IPS-18a (cell line): ENCODE data around the gene RINL.
"Not testable (repeated sequence)": the region's sequence is repeated elsewhere in the genome, so short reads cannot be mapped to it uniquely, and the experiment has no call there.

ENCODE experiments used
- H3K27ac ChIP-seq: one replicate; pipeline ENCODE4 v1.5.1; 2013; ENCODE audit warnings: low read length
- H3K27me3 ChIP-seq: one replicate; pipeline ENCODE4 v1.6.1; 2013; ENCODE audit warnings: mild to moderate bottlenecking, low read length; ENCODE audit not compliant: control insufficient read depth, insufficient read depth
- H3K36me3 ChIP-seq: one replicate; pipeline ENCODE4 v1.6.1; 2013; ENCODE audit warnings: low read depth, low read length; ENCODE audit not compliant: control insufficient read depth
- H3K4me1 ChIP-seq: one replicate; pipeline ENCODE4 v1.6.1; 2013; ENCODE audit warnings: low read depth, low read length; ENCODE audit not compliant: control insufficient read depth
- H3K4me3 ChIP-seq: one replicate; pipeline ENCODE4 v1.5.1; 2013; ENCODE audit warnings: low read length
- H3K9ac ChIP-seq: one replicate; pipeline ENCODE4 v1.6.1; 2013; ENCODE audit warnings: mild to moderate bottlenecking, low read length, moderate library complexity
- H3K9me3 ChIP-seq: one replicate; pipeline ENCODE4 v1.6.1; 2013; ENCODE audit warnings: low read depth, low read length; ENCODE audit not compliant: control insufficient read depth

The RINL gene

DNA sequence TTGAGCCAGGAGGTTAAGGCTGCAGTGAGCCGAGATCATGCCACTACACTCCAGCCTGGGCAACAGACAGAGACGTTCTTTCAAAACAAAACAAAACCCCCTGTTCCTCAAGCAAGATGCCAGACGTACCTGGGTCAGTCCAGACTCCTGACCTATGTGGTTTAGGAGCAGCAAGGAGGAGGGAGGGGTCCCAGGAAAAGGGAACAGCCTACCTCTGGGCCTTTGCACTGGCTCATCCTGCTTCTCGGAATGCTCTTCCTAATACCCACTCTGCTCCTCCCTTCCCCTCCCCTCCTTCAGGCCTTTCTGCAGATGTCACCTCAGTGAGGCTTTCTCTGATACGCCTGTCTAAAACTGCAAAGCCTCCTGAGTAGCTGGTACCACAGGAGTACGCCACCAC is 9.5 kb downstream of the RINL start:
- peaks cover 12% of the 10 kb centered on the region for H3K27me3 ChIP-seq
- no peak overlapping the region for H3K4me3 ChIP-seq
- no peaks in the 10 kb centered on the region for H3K36me3 ChIP-seq
- H3K9ac ChIP-seq: no peak overlapping the region
- H3K4me1 ChIP-seq: peaks cover 7% of the 10 kb centered on the region
- no peak overlapping the region for H3K27ac ChIP-seq
- no peaks in the 10 kb centered on the region for H3K9me3 ChIP-seq

DNA sequence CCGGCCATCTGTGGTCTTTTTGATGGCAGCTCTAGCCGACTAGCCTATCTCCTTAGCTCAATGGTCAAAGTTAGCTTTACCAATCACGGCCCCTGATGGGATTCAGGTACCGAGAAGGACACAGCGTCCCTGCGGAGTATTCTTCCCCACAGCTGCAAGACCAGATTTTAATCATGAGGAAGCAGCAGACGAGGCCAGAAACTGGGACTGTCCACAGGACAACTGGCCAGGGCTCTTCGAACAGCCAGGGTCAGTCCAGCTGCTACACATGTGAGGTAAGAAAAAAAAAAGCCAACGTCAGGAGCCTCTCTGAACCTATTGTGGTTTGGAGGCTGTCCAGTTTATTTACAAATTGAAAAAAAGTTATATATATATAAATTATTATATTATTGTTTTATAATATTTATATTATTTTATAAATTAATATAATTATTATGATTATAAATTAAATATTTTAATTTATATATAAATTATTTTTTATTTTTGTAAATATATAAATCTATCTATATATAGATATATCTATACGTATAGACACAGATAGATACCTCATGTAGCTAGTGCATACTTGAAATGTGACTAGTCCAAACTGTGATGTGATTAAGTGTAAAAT is 10.8 kb downstream of the RINL start:
- no peak overlapping the region for H3K9ac ChIP-seq
- H3K4me3 ChIP-seq: no peak overlapping the region
- no peaks in the 10 kb centered on the region for H3K9me3 ChIP-seq
- peaks cover 12% of the 10 kb centered on the region for H3K27me3 ChIP-seq
- no peak overlapping the region for H3K27ac ChIP-seq
- H3K36me3 ChIP-seq: no peaks in the 10 kb centered on the region
- H3K4me1 ChIP-seq: peaks cover 7% of the 10 kb centered on the region

DNA sequence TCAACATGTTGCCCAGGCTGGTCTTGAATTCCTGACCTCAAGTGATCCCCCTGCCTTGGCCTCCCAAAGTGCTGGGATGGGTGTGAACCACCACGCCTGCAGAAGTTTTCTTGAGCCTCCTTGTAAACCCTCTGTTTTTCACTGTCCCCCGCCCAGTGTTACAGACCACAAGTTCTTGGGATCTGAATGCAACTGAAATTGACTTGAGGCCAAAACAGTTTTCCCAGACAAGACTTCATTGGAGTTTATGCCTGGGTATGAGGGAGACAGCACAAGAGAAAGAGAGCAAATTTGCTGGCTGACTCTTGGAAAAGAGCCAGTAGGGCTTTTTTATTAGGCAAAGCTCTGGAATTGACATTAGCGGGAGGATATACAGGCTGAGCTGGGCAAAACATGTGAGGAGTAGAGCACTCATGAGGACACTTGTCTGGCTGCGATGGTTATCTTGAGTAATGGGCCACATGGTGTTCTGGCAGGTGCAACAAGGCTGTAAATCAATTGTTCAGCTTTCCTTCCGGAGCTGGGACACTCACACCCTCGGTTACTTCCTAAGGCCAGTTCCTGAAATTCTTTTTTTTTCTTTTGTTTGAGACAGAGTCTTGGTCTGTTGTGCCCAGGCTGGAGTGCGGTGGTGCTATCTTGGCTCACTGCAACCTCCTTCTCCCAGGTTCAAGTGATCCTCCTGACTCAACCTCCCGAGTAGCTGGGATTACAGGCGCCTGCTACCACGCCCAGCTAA is 15.6 kb downstream of the RINL start:
- no peaks in the 10 kb centered on the region for H3K9me3 ChIP-seq
- H3K4me3 ChIP-seq: no peak overlapping the region
- no peak overlapping the region for H3K27ac ChIP-seq
- no peaks in the 10 kb centered on the region for H3K4me1 ChIP-seq
- no peaks in the 10 kb centered on the region for H3K36me3 ChIP-seq
- no peak overlapping the region for H3K9ac ChIP-seq
- no peaks in the 10 kb centered on the region for H3K27me3 ChIP-seq

DNA sequence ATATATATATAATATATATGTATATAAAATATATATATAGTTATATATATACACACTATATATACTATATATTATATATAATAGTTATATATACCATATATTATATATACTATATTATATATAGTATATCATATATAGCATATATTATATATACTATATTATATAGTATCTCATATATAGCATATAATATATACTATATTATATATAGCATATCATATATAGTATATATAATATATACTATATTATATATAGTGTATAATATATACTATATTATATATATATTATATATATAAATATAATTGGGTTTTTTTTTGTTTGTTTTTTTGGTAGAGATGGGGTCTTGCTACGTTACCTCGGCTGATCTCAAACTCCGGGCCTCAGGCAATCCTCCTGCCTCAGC is 16.7 kb downstream of the RINL start:
- H3K9me3 ChIP-seq: no peaks in the 10 kb centered on the region
- no peaks in the 10 kb centered on the region for H3K4me1 ChIP-seq
- H3K36me3 ChIP-seq: no peaks in the 10 kb centered on the region
- H3K9ac ChIP-seq: no peak overlapping the region
- H3K27me3 ChIP-seq: no peaks in the 10 kb centered on the region
- no peak overlapping the region for H3K27ac ChIP-seq
- no peak overlapping the region for H3K4me3 ChIP-seq

DNA sequence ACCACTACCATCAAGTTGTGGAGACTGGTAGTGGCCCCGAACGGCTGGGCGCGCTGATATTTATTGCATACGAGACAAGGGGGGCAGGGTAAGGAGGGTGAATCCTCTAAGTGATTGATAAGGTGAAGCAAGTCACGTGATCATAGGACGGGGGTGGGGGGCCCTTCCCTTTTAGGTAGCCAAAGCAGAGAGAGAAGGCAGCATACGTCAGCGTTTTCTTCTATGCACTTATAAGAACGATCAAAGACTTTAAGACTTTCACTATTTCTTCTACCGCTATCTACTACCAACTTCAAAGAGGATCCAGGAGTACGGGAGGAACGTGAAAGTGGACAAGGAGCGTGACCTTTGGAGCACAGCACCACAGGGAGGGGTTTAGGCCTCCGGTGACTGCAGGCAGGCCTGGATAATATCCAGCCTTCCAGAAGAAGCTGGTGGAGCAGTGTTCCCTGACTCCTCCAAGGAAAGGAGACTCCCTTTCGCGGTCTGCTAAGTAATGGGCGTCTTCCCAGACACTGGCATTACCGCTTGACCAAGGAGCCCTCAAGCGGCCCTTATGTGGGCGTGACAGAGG is 18.4 kb downstream of the RINL start:
- H3K4me3 ChIP-seq, H3K9ac ChIP-seq, H3K36me3 ChIP-seq, H3K4me1 ChIP-seq, H3K27me3 ChIP-seq, H3K27ac ChIP-seq, H3K9me3 ChIP-seq: not testable (repeated sequence)

DNA sequence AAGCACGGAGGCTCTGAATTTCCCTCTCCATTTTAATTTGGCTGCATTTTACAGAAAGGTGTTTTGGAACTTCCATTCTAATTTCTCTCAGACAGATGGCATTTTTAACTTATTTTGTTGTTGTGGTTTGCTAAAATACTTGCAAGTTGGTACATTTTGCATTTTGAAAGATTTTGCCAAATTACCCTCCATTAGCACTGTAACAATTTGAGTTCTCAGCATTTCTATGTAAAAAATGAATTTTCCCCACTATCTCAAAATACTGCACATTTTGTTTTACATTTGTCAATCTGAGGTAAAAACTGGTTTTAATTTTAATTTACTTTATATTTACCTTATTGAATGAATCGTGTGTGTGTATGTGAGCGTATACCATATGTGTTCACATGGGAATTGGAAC is 21.3 kb downstream of the RINL start:
- H3K27me3 ChIP-seq: no peaks in the 10 kb centered on the region
- no peaks in the 10 kb centered on the region for H3K9me3 ChIP-seq
- H3K4me1 ChIP-seq: no peaks in the 10 kb centered on the region
- H3K36me3 ChIP-seq: no peaks in the 10 kb centered on the region
- no peak overlapping the region for H3K4me3 ChIP-seq
- H3K27ac ChIP-seq: no peak overlapping the region
- no peak overlapping the region for H3K9ac ChIP-seq

DNA sequence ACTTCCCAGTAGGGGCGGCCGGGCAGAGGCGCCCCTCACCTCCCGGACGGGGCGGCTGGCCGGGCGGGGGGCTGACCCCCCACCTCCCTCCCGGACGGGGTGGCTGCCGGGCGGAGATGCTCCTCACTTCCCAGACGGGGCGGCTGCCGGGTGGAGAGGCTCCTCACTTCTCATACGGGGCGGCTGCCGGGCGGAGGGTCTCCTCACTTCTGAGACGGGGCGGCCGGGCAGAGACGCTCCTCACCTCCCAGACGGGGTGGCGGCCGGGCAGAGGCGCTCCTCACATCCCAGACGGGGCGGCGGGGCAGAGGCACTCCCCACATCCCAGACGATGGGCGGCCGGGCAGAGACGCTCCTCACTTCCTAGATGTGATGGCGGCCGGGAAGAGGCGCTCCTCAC is 22.3 kb downstream of the RINL start:
- H3K4me3 ChIP-seq, H3K27ac ChIP-seq, H3K9me3 ChIP-seq, H3K4me1 ChIP-seq, H3K9ac ChIP-seq, H3K27me3 ChIP-seq, H3K36me3 ChIP-seq: not testable (repeated sequence)

DNA sequence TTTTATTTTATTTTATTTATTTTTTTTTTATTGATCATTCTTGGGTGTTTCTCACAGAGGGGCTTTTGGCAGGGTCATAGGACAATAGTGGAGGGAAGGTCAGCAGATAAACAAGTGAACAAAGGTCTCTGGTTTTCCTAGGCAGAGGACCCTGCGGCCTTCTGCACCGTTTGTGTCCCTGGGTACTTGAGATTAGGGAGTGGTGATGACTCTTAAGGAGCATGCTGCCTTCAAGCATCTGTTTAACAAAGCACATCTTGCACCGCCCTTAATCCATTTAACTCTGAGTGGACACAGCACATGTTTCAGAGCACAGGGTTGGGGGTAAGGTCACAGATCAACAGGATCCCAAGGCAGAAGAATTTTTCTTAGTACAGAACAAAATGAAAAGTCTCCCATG is 23.1 kb downstream of the RINL start:
- H3K9ac ChIP-seq, H3K4me3 ChIP-seq, H3K27me3 ChIP-seq, H3K9me3 ChIP-seq, H3K4me1 ChIP-seq, H3K27ac ChIP-seq, H3K36me3 ChIP-seq: not testable (repeated sequence)

DNA sequence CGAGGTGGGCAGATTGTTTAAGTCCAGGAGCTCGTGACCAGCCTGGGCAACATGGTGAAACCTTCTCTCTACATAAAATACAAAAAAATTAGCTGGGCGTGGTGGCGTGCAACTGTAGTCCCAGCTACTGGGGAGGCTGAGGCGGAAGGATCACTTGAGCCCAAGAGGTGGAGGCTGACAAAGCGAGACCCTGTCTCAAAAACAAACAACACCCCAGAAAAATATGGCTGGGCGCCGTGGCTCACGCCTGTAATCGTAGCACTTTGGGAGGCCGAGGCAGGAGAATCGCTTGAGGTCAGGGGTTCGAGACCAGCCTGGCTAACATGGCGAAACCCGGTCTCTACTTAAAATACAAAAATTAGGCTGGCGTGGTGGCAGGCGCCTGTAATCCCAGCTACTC is 24.9 kb downstream of the RINL start:
- no peaks in the 10 kb centered on the region for H3K9me3 ChIP-seq
- H3K4me1 ChIP-seq: peaks cover 7% of the 10 kb centered on the region
- peak overlapping the region; percentile 83 for H3K4me3 ChIP-seq
- H3K27me3 ChIP-seq: no peaks in the 10 kb centered on the region
- H3K27ac ChIP-seq: no peak overlapping the region
- H3K9ac ChIP-seq: peak overlapping the region; percentile 81
- no peaks in the 10 kb centered on the region for H3K36me3 ChIP-seq

DNA sequence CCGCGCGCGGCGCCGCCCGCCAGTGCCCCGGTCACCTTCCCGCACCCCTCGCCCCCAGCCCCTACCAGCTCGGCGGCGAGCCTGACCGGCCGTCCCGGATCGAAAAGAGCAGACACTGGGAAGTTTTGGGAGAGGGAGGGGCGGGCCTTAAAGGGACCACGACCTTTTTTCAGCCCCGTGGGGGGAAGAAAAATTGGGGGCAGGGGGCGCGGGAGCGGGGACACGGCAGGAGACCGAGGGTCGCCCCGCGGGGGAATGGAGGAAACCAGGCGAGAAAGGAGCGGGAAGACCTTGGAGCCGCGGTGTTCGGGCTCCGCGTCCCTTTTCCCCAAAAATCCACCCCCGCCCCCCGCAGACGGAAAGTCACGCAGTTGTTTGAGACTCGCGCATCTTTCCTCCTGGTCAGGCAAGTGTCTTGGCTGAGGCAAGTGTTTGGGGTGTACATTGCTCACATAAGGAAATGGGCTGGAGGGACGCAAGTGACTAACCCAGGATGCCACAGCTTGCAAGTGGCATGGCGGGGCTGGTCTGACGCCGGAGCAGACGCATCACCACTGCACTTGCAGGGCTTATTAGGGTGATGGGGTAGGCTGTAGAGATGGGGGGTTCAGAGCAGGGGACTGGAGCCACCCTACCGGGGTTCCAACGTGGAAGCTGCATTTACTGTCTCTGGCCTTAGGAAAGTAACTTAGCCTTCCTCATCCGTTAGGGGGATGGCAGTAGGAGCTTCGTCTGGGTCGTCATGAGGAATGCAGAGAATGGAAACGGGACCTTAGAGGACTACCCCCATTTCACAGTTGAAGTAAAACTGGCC is 25.6 kb downstream of the RINL start:
- H3K4me1 ChIP-seq: peaks cover 7% of the 10 kb centered on the region
- peak overlapping the region; percentile 81 for H3K9ac ChIP-seq
- H3K27me3 ChIP-seq: no peaks in the 10 kb centered on the region
- peak overlapping the region; percentile 83 for H3K4me3 ChIP-seq
- H3K9me3 ChIP-seq: no peaks in the 10 kb centered on the region
- H3K27ac ChIP-seq: peak overlapping the region; percentile 69
- H3K36me3 ChIP-seq: peaks cover 3% of the 10 kb centered on the region

DNA sequence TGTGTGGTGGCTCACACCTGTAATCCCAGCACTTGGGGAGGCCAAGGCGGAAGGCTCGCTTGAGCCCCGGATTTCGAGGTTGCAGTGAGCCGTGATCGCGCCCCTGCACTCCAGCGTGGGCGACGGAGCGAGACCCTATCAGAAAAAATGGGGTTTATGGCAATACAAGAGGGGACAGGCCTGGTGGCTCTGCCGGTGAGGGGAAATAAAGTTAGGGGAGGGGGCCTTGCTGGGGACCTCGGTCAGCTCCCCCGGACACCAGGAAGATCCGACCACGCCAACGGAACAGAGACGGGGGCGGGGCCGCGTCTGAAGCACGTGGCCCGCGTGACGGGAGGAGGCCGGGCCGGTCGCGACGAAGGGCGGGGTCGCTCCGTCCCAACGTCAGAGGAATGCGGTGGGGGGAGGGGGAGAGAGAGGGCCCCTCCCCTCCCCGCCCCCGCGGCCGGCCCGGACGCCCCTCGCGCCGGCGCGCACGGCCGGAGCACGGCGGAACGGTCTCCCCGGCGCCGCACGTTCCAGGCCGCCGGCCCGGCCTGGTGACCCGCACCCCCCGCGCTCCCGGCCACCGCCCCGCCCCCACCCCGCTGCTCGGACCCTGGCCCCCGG is 26.3 kb downstream of the RINL start:
- peaks cover 7% of the 10 kb centered on the region for H3K4me1 ChIP-seq
- peak overlapping the region; percentile 83 for H3K4me3 ChIP-seq
- H3K9me3 ChIP-seq: no peaks in the 10 kb centered on the region
- H3K27me3 ChIP-seq: no peaks in the 10 kb centered on the region
- peaks cover 10% of the 10 kb centered on the region for H3K36me3 ChIP-seq
- H3K9ac ChIP-seq: peak overlapping the region; percentile 34
- peak overlapping the region; percentile 36 for H3K27ac ChIP-seq
